Progenitor cell of endocrine pancreas (in vitro differentiated cells): ENCODE data around the gene LRFN2. TPM values are rescaled to one million over a fixed set of nuclear protein-coding genes. Genes with fewer than 3 reads are reported as not detected.

Experiments
- DNase-seq: peaks from one replicate; pipeline ENCODE4 v3.0.0; 2021; ENCODE audit warnings: low spot score; ENCODE audit not compliant: unreplicated experiment
- H3K27ac Mint-ChIP-seq: 2 replicates; pipeline ENCODE4 v1.8.0; 2021; ENCODE audit warnings: mild to moderate bottlenecking, moderate library complexity, mixed read lengths
- H3K27me3 Mint-ChIP-seq: 2 replicates; pipeline ENCODE4 v1.8.0; 2021; ENCODE audit warnings: mixed read lengths
- H3K36me3 Mint-ChIP-seq: 2 replicates; pipeline ENCODE4 v1.8.0; 2022; ENCODE audit warnings: mixed read lengths; ENCODE audit not compliant: insufficient read depth
- H3K4me1 Mint-ChIP-seq: 2 replicates; pipeline ENCODE4 v1.8.0; 2021; ENCODE audit warnings: low read depth, mixed read lengths
- H3K4me3 Mint-ChIP-seq: 2 replicates; pipeline ENCODE4 v1.8.0; 2021; ENCODE audit warnings: low read depth, mild to moderate bottlenecking, moderate library complexity, mixed read lengths
- H3K9me3 Mint-ChIP-seq: 2 replicates; pipeline ENCODE4 v1.8.0; 2021; ENCODE audit warnings: low read depth, mixed read lengths
- CTCF ChIP-seq: fragments of 200-600 bp; sonication (generic); IDR thresholded peaks from one replicate; pipeline ENCODE4 v1.5.0; 2021; ENCODE audit warnings: antibody characterized with exemption, mild to moderate bottlenecking; ENCODE audit not compliant: unreplicated experiment
- total RNA-seq: library from RNA; stranded (reverse); gene quantifications from 2 replicates; pipeline ENCODE4 v1.2.1, GENCODE V29; 2021

Gene LRFN2
- total RNA-seq, 1 donor from 2014 or later = 0.14 TPM

- no peak overlapping the region for H3K27ac Mint-ChIP-seq
- DNase-seq = no peak
- H3K4me1 Mint-ChIP-seq = peaks cover 1% of the 10 kb centered on the region
- no peak overlapping the region for H3K4me3 Mint-ChIP-seq
- no peaks in the 10 kb centered on the region for H3K36me3 Mint-ChIP-seq
- TF ChIP-seq CTCF = no peak
- no peaks in the 10 kb centered on the region for H3K9me3 Mint-ChIP-seq
- H3K27me3 Mint-ChIP-seq = peaks cover 36% of the 10 kb centered on the region
Measured at GRCh38 chr6:40523505-40524172, 63.5 kb downstream of the LRFN2 start.

GRCh38 chr6:40521496-40521895, 65.7 kb downstream of the LRFN2 start:
- Mint-ChIP-seq H3K27ac (no peak overlapping the region), H3K36me3 (no peaks in the 10 kb centered on the region), H3K4me1 (peaks cover 1% of the 10 kb centered on the region), H3K9me3 (no peaks in the 10 kb centered on the region), H3K4me3 (no peak overlapping the region), H3K27me3 (peaks cover 43% of the 10 kb centered on the region)
- no peak for TF ChIP-seq CTCF
- no peak for DNase-seq

- no peaks in the 10 kb centered on the region for H3K36me3 Mint-ChIP-seq
- H3K27ac Mint-ChIP-seq = no peak overlapping the region
- peaks cover 1% of the 10 kb centered on the region for H3K4me1 Mint-ChIP-seq
- no peaks in the 10 kb centered on the region for H3K9me3 Mint-ChIP-seq
- no peak overlapping the region for H3K4me3 Mint-ChIP-seq
- no peak for DNase-seq
- H3K27me3 Mint-ChIP-seq = peaks cover 40% of the 10 kb centered on the region
- no peak for TF ChIP-seq CTCF
Measured at GRCh38 chr6:40520678-40521077, 66.5 kb downstream of the LRFN2 start.

- peaks cover 1% of the 10 kb centered on the region for H3K4me1 Mint-ChIP-seq
- no peak overlapping the region for H3K4me3 Mint-ChIP-seq
- H3K9me3 Mint-ChIP-seq = no peaks in the 10 kb centered on the region
- TF ChIP-seq CTCF = no peak
- H3K27ac Mint-ChIP-seq = no peak overlapping the region
- H3K36me3 Mint-ChIP-seq = no peaks in the 10 kb centered on the region
- H3K27me3 Mint-ChIP-seq = peaks cover 37% of the 10 kb centered on the region
- no peak for DNase-seq
Measured at GRCh38 chr6:40520084-40520483, 67.1 kb downstream of the LRFN2 start.

GRCh38 chr6:40517654-40518053, 69.5 kb downstream of the LRFN2 start:
- Mint-ChIP-seq H3K9me3 (no peaks in the 10 kb centered on the region), H3K36me3 (no peaks in the 10 kb centered on the region), H3K27ac (no peak overlapping the region), H3K4me1 (no peaks in the 10 kb centered on the region), H3K27me3 (peaks cover 32% of the 10 kb centered on the region), H3K4me3 (no peak overlapping the region)
- DNase-seq = no peak
- TF ChIP-seq CTCF = no peak
